A549 (cell line): ENCODE measurements around the gene INHA.

Experiments used
- CEBPB ChIP-seq, 2 experiments: fragments of >200 bp in 1 of 2; sonication (Bioruptor Twin) in 1 of 2; formaldehyde crosslinking in 1 of 2; IDR thresholded peaks; 2 replicates each; pipeline ENCODE4 v1.6.1; 2012 to 2016
- ESRRA ChIP-seq: fragments of 150-350 bp; IDR thresholded peaks from 2 replicates; pipeline ENCODE4 v1.6.1; 2014; ENCODE audit warnings: mild to moderate bottlenecking, low read length, borderline replicate concordance
- JUNB ChIP-seq: fragments of >200 bp; sonication (Bioruptor Twin); formaldehyde crosslinking; IDR thresholded peaks from 2 replicates; pipeline ENCODE4 v1.6.1; 2016
- KDM5A ChIP-seq: fragments of 200-600 bp; sonication (generic); IDR thresholded peaks from 2 replicates; pipeline ENCODE4 v1.6.1; 2016; ENCODE audit warnings: antibody characterized with exemption, mild to moderate bottlenecking
- MYC ChIP-seq: IDR thresholded peaks from 2 replicates; pipeline ENCODE4 v1.6.1; 2012; ENCODE audit warnings: mild to moderate bottlenecking, inconsistent platforms, low read length, improper control_type of control experiment, borderline replicate concordance
- NFE2L2 ChIP-seq: fragments of 150-350 bp; conservative IDR thresholded peaks from 2 replicates; pipeline ENCODE4 v1.6.1; 2014; ENCODE audit warnings: low read length
- POLR2A ChIP-seq: IDR thresholded peaks from 2 replicates; pipeline ENCODE4 v1.6.1; 2012; ENCODE audit warnings: mild to moderate bottlenecking, low read length
- SMC3 ChIP-seq: fragments of >200 bp; sonication (Bioruptor Twin); formaldehyde crosslinking; IDR thresholded peaks from 3 replicates; pipeline ENCODE4 v1.6.1; 2018; ENCODE audit warnings: inconsistent platforms
- TP53 ChIP-seq: fragments of 250-450 bp; sonication (Bioruptor Pico); IDR thresholded peaks from 2 replicates; pipeline ENCODE4 v1.5.0; 2021; ENCODE audit warnings: mild to moderate bottlenecking, moderate library complexity
- ZSCAN20 ChIP-seq: fragments of 250-450 bp; sonication (Bioruptor Pico); IDR thresholded peaks from 2 replicates; pipeline ENCODE4 v1.8.0; 2022; ENCODE audit warnings: mild to moderate bottlenecking, moderate library complexity
- TF ChIP-seq, protein P1 (sequence below): IDR thresholded peaks from 2 replicates; pipeline ENCODE4 v1.6.1; 2012
- TF ChIP-seq, protein P2 (sequence below): fragments of 200-600 bp; sonication (generic); IDR thresholded peaks from 2 replicates; pipeline ENCODE4 v1.6.1; 2016; ENCODE audit warnings: antibody characterized with exemption, mild to moderate bottlenecking, moderate library complexity
- TF ChIP-seq, protein P3 (sequence below): fragments of >200 bp; sonication (Bioruptor Twin); formaldehyde crosslinking; IDR thresholded peaks from 3 replicates; pipeline ENCODE4 v1.5.1; 2016

DNA sequence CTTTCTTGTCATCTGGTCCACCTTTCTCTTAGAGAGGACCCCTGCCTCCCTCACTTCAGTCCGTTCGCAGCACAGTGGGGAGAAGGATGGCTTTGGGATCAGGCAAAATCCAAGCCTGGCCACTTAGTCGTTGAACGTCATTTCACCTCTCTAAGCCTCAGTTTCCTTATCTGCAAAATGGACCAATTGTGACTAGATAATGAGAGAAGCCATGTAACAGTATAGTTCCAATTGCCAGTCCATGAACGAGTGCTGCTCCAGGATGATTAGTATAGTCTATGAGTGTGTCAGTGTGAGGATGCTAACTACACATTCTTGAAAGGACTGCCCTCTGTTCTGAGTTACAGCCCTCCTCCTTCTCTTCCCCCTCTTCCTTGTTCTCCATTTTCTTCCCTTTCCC, 1.1 kb downstream of the INHA start:
- TF ChIP-seq, protein P1, sequence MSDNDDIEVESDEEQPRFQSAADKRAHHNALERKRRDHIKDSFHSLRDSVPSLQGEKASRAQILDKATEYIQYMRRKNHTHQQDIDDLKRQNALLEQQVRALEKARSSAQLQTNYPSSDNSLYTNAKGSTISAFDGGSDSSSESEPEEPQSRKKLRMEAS: no peak
- TF ChIP-seq, protein P2, sequence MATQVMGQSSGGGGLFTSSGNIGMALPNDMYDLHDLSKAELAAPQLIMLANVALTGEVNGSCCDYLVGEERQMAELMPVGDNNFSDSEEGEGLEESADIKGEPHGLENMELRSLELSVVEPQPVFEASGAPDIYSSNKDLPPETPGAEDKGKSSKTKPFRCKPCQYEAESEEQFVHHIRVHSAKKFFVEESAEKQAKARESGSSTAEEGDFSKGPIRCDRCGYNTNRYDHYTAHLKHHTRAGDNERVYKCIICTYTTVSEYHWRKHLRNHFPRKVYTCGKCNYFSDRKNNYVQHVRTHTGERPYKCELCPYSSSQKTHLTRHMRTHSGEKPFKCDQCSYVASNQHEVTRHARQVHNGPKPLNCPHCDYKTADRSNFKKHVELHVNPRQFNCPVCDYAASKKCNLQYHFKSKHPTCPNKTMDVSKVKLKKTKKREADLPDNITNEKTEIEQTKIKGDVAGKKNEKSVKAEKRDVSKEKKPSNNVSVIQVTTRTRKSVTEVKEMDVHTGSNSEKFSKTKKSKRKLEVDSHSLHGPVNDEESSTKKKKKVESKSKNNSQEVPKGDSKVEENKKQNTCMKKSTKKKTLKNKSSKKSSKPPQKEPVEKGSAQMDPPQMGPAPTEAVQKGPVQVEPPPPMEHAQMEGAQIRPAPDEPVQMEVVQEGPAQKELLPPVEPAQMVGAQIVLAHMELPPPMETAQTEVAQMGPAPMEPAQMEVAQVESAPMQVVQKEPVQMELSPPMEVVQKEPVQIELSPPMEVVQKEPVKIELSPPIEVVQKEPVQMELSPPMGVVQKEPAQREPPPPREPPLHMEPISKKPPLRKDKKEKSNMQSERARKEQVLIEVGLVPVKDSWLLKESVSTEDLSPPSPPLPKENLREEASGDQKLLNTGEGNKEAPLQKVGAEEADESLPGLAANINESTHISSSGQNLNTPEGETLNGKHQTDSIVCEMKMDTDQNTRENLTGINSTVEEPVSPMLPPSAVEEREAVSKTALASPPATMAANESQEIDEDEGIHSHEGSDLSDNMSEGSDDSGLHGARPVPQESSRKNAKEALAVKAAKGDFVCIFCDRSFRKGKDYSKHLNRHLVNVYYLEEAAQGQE: no peak
- TF ChIP-seq NFE2L2 (no peak), POLR2A (no peak), SMC3 (no peak), TP53 (CRISPR knock-in tag) (no peak), ESRRA (no peak), CEBPB (IDR thresholded peaks at IDR 0.05) (no peak), KDM5A (no peak), ZSCAN20 (CRISPR knock-in tag) (no peak), JUNB (no peak), MYC (no peak)
- TF ChIP-seq, protein P3, sequence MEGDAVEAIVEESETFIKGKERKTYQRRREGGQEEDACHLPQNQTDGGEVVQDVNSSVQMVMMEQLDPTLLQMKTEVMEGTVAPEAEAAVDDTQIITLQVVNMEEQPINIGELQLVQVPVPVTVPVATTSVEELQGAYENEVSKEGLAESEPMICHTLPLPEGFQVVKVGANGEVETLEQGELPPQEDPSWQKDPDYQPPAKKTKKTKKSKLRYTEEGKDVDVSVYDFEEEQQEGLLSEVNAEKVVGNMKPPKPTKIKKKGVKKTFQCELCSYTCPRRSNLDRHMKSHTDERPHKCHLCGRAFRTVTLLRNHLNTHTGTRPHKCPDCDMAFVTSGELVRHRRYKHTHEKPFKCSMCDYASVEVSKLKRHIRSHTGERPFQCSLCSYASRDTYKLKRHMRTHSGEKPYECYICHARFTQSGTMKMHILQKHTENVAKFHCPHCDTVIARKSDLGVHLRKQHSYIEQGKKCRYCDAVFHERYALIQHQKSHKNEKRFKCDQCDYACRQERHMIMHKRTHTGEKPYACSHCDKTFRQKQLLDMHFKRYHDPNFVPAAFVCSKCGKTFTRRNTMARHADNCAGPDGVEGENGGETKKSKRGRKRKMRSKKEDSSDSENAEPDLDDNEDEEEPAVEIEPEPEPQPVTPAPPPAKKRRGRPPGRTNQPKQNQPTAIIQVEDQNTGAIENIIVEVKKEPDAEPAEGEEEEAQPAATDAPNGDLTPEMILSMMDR: no peak
